Measurements from ENCODE around the gene IGF2BP1. TPM values are rescaled to one million over a fixed set of nuclear protein-coding genes. Genes with fewer than 3 reads are reported as not detected.

Gene IGF2BP1
- total and polyA plus RNA-seq, 12 donors = under 0.01 to 15.5 (median 0.18) TPM; not detected in 4

GRCh38 chr17:49051269-49051668 lies 54.1 kb downstream of the IGF2BP1 start:
- H3K4me1 ChIP-seq (replicated peaks in 1 of 2) = no peaks in the 10 kb centered on the region
- H3K27me3 ChIP-seq = no peaks in the 10 kb centered on the region
- WGBS, 4 donors = 87 to 100% (median 95%) methylated on average over 1 of the region's 1 CpG
- H3K27ac ChIP-seq = no peak overlapping the region
- intact Hi-C loops (cut with DNase I) = no loop called here
- H3K36me3 ChIP-seq (replicated peaks in 1 of 2) = no peaks in the 10 kb centered on the region
- no peaks in the 10 kb centered on the region for H3K9me3 ChIP-seq (replicated peaks in 1 of 3)
- no peak for TF ChIP-seq POLR2A (IDR thresholded peaks at IDR 0.05)
- TF ChIP-seq, protein P1, sequence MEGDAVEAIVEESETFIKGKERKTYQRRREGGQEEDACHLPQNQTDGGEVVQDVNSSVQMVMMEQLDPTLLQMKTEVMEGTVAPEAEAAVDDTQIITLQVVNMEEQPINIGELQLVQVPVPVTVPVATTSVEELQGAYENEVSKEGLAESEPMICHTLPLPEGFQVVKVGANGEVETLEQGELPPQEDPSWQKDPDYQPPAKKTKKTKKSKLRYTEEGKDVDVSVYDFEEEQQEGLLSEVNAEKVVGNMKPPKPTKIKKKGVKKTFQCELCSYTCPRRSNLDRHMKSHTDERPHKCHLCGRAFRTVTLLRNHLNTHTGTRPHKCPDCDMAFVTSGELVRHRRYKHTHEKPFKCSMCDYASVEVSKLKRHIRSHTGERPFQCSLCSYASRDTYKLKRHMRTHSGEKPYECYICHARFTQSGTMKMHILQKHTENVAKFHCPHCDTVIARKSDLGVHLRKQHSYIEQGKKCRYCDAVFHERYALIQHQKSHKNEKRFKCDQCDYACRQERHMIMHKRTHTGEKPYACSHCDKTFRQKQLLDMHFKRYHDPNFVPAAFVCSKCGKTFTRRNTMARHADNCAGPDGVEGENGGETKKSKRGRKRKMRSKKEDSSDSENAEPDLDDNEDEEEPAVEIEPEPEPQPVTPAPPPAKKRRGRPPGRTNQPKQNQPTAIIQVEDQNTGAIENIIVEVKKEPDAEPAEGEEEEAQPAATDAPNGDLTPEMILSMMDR (IDR thresholded peaks at IDR 0.05) = no peak
- no peak overlapping the region for H3K4me3 ChIP-seq
- DNase-seq = no peak

GRCh38 chr17:49053171-49053829 lies 56.1 kb downstream of the IGF2BP1 start:
- 67 to 88% (median 79%) methylated on average over 5 to 6 of the region's 6 CpGs for WGBS, 4 donors
- no peaks in the 10 kb centered on the region for H3K36me3 ChIP-seq (replicated peaks in 1 of 2)
- no peak for TF ChIP-seq POLR2A (IDR thresholded peaks at IDR 0.05)
- TF ChIP-seq, protein P1 (IDR thresholded peaks at IDR 0.05) = no peak

GRCh38 chr17:49054342-49055092 lies 57.3 kb downstream of the IGF2BP1 start:
- H3K27ac ChIP-seq = no peak overlapping the region
- no peak for DNase-seq
- H3K9me3 ChIP-seq (replicated peaks in 1 of 3) = no peaks in the 10 kb centered on the region
- intact Hi-C loops (cut with DNase I) = no loop called here
- no peak overlapping the region for H3K4me3 ChIP-seq
- H3K36me3 ChIP-seq (replicated peaks in 1 of 2) = no peaks in the 10 kb centered on the region
- WGBS, 4 donors = 74 to 85% (median 84%) methylated on average over 6 of the region's 6 CpGs
- TF ChIP-seq POLR2A (IDR thresholded peaks at IDR 0.05) = no peak
- TF ChIP-seq, protein P1 (IDR thresholded peaks at IDR 0.05) = no peak
- H3K27me3 ChIP-seq = peaks cover 3% of the 10 kb centered on the region
- no peaks in the 10 kb centered on the region for H3K4me1 ChIP-seq (replicated peaks in 1 of 2)

More at GRCh38 chr17:49053171-49053829, 56.1 kb downstream of the IGF2BP1 start:
- Histone ChIP-seq H3K9me3 (replicated peaks in 1 of 3) (no peaks in the 10 kb centered on the region), H3K27me3 (peaks cover 3% of the 10 kb centered on the region), H3K4me3 (no peak overlapping the region), H3K27ac (no peak overlapping the region), H3K4me1 (replicated peaks in 1 of 2) (no peaks in the 10 kb centered on the region)
- intact Hi-C loops (cut with DNase I) = no loop called here
- no peak for DNase-seq

DNA sequence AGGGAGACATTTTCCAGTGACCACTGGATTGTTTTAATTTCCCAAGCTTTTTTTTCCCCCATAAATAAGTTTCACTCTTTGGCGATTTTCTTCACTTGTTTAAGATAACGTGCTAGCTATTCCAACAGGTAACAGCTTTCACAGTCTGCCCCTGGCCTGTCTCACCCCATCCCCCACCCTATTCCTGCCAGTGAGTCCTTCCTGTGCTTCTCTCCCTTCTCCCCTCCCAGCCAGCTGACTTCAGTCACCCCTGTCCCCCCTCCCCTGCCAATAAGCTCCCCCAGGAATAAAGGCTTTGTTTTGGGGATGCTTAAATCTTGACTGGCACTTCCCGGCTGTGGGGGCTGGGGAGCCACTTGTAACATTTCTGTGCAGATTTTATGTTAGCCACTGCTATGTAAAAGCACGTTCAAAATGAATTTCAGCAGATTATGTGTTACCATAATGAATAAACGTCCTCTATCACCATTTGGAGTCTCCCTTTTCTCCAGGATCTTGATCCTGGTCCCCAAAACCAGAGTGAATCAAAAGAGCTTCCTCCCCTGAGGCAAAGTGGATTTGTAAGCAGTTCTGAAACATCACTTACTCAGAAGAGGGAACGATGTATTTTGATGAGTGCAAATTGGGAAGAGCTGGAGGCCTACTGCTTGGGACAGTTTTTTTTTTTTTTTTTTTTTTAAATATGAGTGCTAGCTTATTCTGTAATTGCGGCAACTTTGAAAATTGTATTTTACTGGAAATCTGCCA lies 58.2 kb downstream of the IGF2BP1 start:
- H3K4me3 ChIP-seq = no peak overlapping the region
- no peaks in the 10 kb centered on the region for H3K4me1 ChIP-seq (replicated peaks in 1 of 2)
- intact Hi-C loops (cut with DNase I) = no loop called here
- no peak for TF ChIP-seq POLR2A (IDR thresholded peaks at IDR 0.05)
- TF ChIP-seq, protein P1 (IDR thresholded peaks at IDR 0.05) = no peak
- H3K36me3 ChIP-seq (replicated peaks in 1 of 2) = no peaks in the 10 kb centered on the region
- H3K27me3 ChIP-seq = peaks cover 3% of the 10 kb centered on the region
- DNase-seq = no peak
- H3K27ac ChIP-seq = no peak overlapping the region
- 67 to 80% (median 71%) methylated on average over 7 of the region's 7 CpGs for WGBS, 4 donors
- H3K9me3 ChIP-seq (replicated peaks in 1 of 3) = no peaks in the 10 kb centered on the region

Data from adrenal gland (tissue), 12 donors.